HG02885 (cell line): ENCODE results near the gene RIPOR3.
"Not testable (repeated sequence)": the region's sequence is repeated elsewhere in the genome, so short reads cannot be mapped to it uniquely, and the experiment has no call there.

Experiments used
- ATAC-seq: cut with Tn5 transposase; IDR thresholded peaks from one replicate; pipeline ENCODE4 v1.9.1; 2021; ENCODE audit warnings: mild to moderate bottlenecking; ENCODE audit not compliant: unreplicated experiment, poor library complexity

Gene RIPOR3

DNA sequence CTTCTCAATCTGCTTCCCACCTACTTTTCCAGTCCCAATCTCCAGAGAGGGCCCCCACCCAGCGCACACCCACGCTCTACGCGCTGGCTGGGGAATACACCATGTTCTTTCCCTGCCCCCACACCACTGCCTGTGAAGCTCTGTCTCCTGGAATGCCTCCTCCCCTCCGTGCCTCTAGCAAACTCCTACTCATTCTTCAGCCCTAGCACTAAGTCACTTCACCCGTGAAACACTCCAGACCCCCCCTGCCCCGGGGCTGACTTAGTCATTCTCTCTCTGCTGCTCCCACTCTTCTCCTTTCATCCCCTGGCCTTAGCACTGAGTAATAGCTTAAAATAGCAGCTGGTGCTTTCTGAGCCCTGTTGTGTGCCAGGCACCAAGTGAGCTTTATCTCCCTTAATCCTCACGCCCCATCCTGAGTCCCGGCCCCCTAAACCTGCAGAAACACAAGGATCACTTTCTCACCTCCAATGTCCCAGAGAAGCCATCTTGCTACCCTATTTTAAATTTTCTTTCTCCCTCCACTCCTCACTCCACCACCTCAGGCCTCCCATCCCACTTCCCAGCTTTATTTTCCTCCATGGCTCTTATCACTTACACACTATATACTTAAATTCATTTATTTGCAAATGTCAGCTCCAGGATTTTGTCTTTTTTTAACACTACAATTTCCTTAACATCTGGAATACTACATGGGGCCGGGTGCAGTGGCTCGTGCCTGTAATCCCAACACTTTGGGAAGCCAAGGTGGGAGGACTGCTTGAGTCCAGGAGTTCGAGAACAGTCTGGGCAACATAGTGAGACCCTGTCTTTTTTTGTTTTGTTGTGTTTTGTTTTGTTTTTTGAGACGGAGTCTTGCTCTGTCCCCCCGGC lies 33.7 kb upstream of the RIPOR3 start:
- ATAC-seq: no peak

DNA sequence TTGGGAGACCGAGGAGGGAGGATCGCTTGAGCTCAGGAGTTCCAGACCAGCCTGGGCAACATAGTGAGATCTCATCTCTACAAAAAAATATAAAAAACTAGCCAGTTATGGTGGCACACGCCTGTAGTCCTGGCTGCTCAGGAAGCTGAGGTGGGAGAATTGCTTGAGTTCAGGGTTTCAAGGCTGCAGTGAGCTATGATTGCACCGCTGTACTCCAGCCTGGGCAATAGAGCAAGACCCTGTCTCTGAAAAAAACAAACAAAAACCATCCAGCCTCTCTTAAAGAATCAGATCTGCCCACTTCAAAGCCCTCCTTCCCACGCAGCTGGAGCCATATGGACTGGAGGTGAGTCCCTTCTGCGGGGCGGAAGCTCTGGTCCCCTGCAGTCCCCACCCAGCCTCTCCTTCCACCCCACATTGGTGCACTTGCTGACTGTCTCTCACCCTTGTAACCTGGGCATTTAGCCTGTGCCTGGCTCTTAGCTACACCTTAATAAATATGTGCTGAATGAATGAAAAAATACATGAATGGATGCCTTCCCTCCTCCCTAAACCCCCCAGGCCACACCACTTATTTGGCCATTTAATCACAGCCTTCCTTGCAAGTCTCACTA lies 32.9 kb upstream of the RIPOR3 start:
- ATAC-seq: no peak

DNA sequence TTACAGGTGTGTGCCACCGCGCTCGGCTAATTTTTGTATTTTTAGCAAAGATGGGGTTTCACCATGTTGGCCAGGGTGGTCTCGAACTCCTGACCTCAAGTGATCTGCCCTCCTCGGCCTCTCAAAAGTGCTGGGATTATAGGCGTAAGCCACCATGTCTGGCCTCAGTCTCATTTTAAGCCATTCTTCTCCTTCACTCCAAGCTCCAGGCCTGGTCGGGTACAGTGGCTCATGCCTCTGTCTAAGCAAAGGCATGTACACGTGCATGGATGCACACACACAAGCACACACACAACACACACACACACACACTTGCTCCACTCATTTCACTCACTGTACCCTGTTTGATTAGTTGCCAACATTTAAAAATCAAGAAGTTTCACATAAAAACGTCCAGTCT lies 32.3 kb upstream of the RIPOR3 start:
- ATAC-seq: no peak

DNA sequence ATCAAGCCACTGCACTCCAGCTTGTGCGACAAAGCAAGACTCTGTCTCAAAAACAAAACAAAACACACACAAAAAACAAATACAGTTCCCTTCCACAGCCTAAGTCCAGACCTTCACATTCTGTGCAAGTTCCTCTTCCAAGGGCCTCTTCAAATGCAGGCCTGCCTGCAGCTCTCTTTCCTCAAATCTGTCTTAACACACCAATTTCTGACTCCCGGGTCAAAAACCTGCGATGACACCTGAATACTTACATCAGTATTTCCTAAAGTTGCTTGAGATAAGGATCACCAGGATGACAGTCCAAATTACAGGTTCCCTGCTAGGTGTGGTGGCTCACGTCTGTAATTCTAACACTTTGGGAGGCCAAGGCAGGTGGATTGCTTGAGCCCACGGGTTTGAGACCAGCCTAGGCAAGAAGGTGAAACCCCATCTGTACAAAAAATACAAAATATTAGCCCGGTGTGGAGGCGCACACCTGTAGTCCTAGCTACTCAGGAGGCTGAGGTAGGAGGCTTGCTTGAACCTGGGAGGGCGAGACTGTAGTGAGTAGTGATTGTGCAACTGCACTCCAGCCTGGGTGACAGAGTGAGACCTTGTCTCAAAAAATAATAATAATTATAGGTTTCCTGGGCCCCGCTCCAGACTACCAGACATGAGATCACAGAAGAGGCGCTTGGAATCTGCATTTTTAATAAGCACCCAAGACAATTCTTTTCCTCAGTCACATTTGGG lies 31.2 kb upstream of the RIPOR3 start:
- ATAC-seq: no peak

DNA sequence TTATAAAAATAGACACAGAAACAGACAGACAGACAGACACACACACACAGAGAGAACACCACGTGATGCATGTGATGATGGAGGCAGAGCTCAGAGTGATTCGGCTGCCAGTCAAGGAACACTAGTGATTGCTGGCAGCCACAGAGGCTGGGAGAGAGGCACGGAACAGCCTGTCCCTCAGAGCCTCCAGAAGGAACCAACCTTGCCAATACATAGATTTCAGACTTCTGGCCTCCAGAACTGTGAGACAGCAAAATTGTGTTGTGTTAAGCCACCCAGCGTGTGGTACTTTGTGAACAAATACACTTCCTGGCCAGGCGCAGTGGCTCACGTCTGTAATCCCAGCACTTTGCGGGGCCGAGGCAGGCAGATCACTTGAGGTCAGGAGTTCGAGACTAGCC lies 30.5 kb upstream of the RIPOR3 start:
- no peak for ATAC-seq

DNA sequence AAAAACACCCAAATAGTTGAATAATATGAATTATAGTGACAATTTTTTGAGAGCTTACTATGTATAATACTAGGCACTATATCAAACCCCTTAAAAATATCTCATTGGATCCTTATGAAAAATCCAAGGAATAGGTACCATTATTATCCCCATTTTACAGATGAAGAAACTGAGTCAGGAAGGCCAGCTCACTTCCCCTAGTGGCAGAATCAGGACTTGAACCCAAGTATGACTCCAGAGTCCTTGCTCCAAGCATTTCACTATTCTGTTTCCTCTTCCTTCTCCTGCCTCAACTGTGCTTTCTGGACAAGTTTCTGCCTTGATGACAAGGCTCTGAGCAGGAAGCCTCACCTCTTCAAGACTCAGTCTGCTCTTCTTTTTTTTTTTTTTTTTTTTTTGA lies 29.2 kb upstream of the RIPOR3 start:
- no peak for ATAC-seq

DNA sequence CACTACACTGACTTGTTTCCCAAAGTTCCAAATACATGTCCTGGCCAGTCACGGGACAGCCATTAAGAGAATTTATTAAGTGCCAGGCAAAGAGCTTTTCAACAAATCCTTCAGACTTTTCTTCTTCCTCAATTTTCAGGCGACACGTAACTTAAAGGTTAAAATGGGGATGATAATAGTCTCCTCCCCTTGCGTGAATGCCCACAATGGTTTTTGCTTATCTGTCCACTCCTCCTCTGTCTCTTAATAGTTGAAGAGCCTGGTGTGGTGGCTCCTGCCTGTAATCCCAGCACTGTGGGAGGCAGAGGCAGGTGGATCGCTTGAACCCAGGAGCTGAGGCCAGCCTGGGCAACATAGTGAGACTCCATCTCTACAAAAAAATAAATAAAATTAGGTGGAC lies 28.7 kb upstream of the RIPOR3 start:
- no peak for ATAC-seq

DNA sequence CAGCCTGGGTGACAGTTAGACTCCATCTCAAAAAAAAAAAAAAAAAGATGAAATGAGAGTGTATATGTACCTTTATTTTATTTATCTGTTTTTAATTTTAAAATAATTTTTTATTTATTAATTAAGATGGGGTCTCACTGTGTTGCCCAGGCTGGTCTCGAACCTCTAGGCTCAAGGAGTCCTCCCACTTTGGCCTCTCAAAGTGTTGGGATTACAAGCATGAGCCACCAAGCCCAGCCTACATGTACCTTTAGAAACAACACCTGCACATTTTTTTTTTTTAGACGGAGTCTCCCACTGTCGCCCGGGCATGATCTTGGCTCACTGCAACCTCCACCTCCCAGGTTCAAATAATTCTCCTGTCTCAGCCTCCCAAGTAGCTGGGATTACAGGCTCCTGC lies 28.0 kb upstream of the RIPOR3 start:
- ATAC-seq: no peak

DNA sequence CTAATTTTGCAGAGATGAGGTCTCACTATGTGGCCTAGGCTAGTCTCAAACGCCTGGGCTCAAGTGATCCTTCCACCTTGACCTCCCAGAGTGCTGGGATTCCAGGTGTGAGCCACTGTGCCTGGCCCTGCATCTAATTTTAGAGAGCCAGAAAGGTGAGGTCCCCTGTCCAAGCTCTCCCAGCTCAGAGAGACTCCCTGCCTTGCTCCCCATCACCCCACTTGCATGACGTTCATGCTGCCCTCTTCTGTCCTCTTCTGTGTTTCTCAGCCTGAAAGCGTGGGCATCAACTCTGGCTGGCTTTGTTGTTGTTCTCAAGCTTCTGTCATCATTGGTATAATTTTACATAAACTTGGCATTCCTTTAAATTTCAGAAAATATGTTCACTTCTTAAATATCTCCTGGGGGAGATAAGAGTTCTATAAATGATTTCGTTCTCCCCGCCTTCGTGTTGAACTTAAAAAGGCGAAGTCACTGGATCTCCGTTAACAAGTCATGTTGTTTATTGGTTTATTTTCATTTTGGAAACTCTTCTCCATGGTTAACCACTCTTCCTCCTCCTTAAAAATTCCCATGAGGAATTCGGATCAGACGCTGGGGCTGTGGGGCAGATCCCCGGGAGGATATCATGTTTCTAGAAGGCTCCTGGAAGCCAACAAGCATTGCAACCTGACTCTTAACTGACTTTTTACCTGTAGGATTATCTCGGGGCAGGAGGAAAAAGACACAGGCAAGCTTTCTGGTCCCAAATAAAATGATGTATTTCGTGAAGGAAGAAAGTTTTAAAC lies 26.8 kb upstream of the RIPOR3 start:
- ATAC-seq: no peak

- no peak for ATAC-seq
Observed at GRCh38 chr20:50717312-50717711, 26.0 kb upstream of the RIPOR3 start.

DNA sequence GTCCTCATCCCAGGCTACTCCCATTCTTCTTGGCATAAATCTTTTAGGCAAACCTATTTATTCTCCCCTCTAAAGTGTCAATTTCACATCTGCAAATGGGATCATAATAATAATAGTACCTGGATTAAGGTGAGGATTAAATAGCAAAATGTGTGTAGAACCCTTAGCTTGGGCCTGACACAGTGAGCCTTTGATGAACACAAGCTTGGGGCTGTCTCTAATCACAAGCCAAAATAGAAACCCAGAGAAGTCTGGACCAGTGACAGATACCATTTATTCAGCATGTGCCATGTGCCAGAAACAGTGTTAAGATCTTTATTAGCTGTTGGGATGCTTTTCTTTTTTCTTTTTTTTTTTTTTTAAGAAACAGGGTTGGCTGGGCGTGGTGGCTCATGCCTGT lies 25.2 kb upstream of the RIPOR3 start:
- no peak for ATAC-seq

DNA sequence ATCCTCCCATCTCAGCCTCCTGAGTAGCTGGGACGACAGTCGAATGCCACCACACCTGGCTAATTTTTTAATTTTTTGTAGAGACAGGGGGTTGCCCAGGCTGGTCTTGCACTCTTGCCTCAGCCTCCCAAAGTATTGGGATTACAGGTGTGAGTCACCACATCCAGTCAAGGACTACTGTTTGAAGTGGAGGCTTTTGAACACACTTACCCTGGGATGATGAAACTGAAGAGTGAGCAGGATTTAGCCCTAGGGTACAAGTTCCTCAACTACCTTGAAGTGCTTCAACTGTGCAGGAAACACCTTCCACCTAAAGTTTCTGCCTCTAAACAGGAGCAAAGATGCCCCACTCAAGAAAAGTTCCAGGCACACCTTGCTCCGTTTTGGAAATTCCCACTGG lies 24.4 kb upstream of the RIPOR3 start:
- no peak for ATAC-seq

- not testable (repeated sequence) for ATAC-seq
Observed at GRCh38 chr20:50714426-50714825, 23.1 kb upstream of the RIPOR3 start.

GRCh38 chr20:50713657-50714101 lies 22.3 kb upstream of the RIPOR3 start:
- no peak for ATAC-seq

DNA sequence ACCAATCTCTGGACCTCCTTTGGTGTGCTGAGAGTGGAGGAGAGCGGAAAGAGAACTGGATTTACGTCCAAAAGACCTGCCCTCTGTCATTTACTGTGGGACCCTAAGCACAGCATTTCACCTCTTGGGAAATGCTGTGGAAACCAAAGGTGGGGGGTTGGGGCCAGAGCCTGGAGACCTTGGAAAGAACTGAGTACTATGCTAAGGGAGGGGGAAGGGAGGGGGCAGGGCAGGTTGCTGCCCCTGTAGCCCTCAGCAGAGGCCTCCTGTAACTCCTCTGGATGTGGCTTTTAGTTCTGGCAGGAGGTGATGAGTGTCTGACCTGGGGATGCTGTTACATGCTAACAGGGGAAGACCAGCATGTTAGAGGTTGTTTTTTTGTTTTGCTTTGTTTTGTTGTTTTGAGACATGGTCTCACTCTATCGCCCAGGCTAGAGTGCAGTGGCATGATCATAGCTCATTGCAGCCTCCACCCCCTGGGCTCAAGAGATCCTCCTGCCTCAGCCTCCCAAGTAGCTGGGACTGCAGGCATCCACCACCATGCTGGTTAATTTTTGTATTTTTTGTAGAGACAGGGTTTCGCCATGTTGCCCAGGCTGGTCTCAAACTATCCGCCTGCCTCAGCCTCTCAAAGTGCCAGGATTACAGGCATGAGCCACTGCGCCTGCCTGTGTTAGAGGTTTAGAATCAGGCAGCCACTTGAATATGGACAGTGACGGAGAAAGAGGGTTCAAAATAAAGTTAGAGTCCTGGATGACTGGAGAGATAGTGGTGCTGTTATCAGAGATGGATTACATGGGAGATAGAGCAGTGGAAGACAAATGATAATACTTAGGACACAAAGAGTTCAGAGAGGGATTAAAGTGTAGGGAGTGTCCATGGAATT lies 21.7 kb upstream of the RIPOR3 start:
- ATAC-seq: no peak

GRCh38 chr20:50711113-50711825 lies 19.9 kb upstream of the RIPOR3 start:
- no peak for ATAC-seq

DNA sequence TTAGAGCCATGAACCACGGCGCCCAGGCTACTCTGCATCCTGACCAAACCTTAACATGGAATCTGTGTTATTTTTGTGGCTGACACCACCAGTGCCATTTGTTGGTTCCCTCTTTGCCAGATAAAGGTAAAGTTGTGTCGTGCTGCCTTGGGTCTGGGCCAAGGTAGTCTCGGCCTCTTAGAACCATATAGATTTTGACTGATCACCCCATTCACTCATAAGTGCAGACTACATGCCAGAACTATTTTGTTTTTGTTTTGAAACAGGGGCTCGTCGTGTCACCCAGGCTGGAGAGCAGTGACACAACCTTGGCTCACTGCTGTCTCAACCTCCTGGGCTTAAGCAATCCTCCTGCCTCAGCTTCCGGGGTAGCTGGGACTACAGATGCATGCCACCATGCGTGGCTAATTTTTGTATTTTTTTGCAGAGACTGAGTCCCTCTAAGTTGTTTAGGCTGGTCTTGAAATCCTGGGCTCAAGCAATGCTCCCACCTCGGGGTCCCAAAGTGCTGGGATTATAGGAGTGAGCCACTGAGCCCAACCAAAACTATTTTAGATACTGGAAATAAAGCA lies 19.2 kb upstream of the RIPOR3 start:
- ATAC-seq: no peak

DNA sequence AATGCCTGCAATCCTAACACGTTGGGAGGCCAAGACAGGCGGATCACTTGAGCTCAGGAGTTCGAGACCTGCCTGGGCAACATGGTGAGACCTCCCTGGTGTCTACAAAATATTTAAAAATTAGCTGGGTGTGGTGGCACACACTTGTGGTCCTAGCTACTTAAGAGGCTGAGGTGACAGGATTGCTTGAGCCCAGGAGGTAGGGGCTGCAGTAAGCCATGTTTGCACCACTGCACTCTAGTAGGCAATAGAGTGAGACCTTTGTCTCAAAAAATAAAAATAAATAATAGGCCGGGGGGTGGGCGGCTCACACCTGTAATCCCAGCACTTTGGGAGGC lies 18.3 kb upstream of the RIPOR3 start:
- ATAC-seq: no peak
